HG03175 (cell line): ENCODE data around the gene GPR75.

Experiments used
- ATAC-seq: cut with Tn5 transposase; IDR thresholded peaks from one replicate; pipeline ENCODE4 v1.9.1; 2021; ENCODE audit warnings: mild to moderate bottlenecking, moderate library complexity; ENCODE audit not compliant: unreplicated experiment

The GPR75 gene

GRCh38 chr2:53811601-53812000 is 48.2 kb downstream of the GPR75 start:
- ATAC-seq, result no peak
